Lung (tissue), 12 donors: ENCODE measurements around the gene KRT2. TPM values are rescaled to one million over a fixed set of nuclear protein-coding genes. Genes with fewer than 3 reads are reported as not detected.

Experiments used
- ATAC-seq: fragments of 200-7000 bp; cut with Tn5 transposase; one replicate; pipeline ENCODE4 v1.9.1; 2020; ENCODE audit warnings: moderate number of reproducible peaks; ENCODE audit not compliant: insufficient read depth, low FRiP score
- DNase-seq, 3 donors: peaks; one replicate each; pipeline ENCODE4 v3.0.0-alpha.2; 2013 to 2017
- H3K27ac ChIP-seq, 2 donors: one replicate each; pipeline ENCODE4 v1.5.1; 2013; ENCODE audit warnings: mild to moderate bottlenecking in 2 of 2, moderate library complexity in 2 of 2, control low read depth in 1 of 2, inconsistent platforms in 1 of 2, low read depth in 1 of 2, low read length in 1 of 2
- H3K27me3 ChIP-seq, 3 donors: one replicate each; pipeline ENCODE4 v1.5.1; 2013; ENCODE audit warnings: low read length in 2 of 3; ENCODE audit not compliant: control insufficient read depth in 3 of 3, insufficient read depth in 3 of 3
- H3K36me3 ChIP-seq, 4 donors: one replicate each; pipeline ENCODE4 v1.5.1; 2013; ENCODE audit warnings: low read length in 4 of 4, mild to moderate bottlenecking in 1 of 4, moderate library complexity in 1 of 4; ENCODE audit not compliant: control insufficient read depth in 4 of 4, insufficient read depth in 4 of 4
- H3K4me1 ChIP-seq, 5 donors: one replicate each; pipeline ENCODE4 v1.5.1; 2013; ENCODE audit warnings: low read length in 5 of 5, mild to moderate bottlenecking in 2 of 5, moderate library complexity in 1 of 5; ENCODE audit not compliant: control insufficient read depth in 5 of 5, insufficient read depth in 5 of 5
- H3K4me3 ChIP-seq: one replicate; pipeline ENCODE4 v1.5.1; 2013; ENCODE audit warnings: mild to moderate bottlenecking, control low read depth, moderate library complexity
- H3K9ac ChIP-seq, 2 donors: one replicate each; pipeline ENCODE4 v1.5.1; 2013; ENCODE audit warnings: low read length in 2 of 2, control low read depth in 1 of 2; ENCODE audit not compliant: insufficient read depth in 1 of 2
- H3K9me3 ChIP-seq, 4 donors: one replicate each; pipeline ENCODE4 v1.5.1; 2013; ENCODE audit warnings: low read length in 3 of 4, mild to moderate bottlenecking in 1 of 4, moderate library complexity in 1 of 4; ENCODE audit not compliant: control insufficient read depth in 4 of 4, insufficient read depth in 3 of 4
- CTCF ChIP-seq: IDR thresholded peaks from 2 replicates; pipeline ENCODE4 v1.5.1; 2012; ENCODE audit warnings: mild to moderate bottlenecking; ENCODE audit errors: control extremely low read depth, extremely low read depth
- WGBS, 2 donors: extraction: QIAGEN DNeasy Blood & Tissue Kit; methylation state at CpG; one replicate each; pipeline ENCODE4 v1.1.7; 2013; 5-methylcytosine and 5-hydroxymethylcytosine counted together
- polyA plus RNA-seq, 2 donors: library from polyadenylated mRNA; stranded (reverse); fragments of 200-250 nt; gene quantifications; one replicate each; pipeline ENCODE4 v1.2.1, GENCODE V29; 2013
- total RNA-seq, 2 donors: library from RNA; depleted of rRNA in 1 of 2; stranded (reverse); fragments of >200 nt in 1 of 2; gene quantifications; one replicate each; pipeline ENCODE4 v1.2.1, GENCODE V29; 2014 to 2021
- donor health status: control.
- donor health status: control.
- donor health status: Bipolar disorder and iron deficiency.
- donor health status: healthy.
- donor health status: DM: yes; HTN: yes; CAD: no.

KRT2 gene
- total and polyA plus RNA-seq, 4 donors: 0.03 TPM; not detected in 3

- peaks cover 0 to 7% (median 4%) of the 10 kb centered on the region in 3 donors for H3K27me3 ChIP-seq
- no peak overlapping the region for H3K4me3 ChIP-seq
- H3K27ac ChIP-seq: no peak overlapping the region
- 95 to 96% methylated on average over 9 of the region's 9 CpGs for WGBS, 2 donors
- DNase-seq: peak in 1 of 3 donors; percentile 3
- peaks cover 0 to 5% (median 0%) of the 10 kb centered on the region in 5 donors for H3K4me1 ChIP-seq
- no peak for TF ChIP-seq CTCF
- peaks cover 0 to 2% (median 0%) of the 10 kb centered on the region in 4 donors for H3K9me3 ChIP-seq
- no peak for ATAC-seq
- no peaks in the 10 kb centered on the region for H3K36me3 ChIP-seq
- H3K9ac ChIP-seq: no peak overlapping the region
Observed at GRCh38 chr12:52613384-52614030, 38.5 kb downstream of the KRT2 start.

- no peak overlapping the region for H3K9ac ChIP-seq
- TF ChIP-seq CTCF: no peak
- no peak for ATAC-seq
- 86 to 92% methylated on average over 5 of the region's 5 CpGs for WGBS, 2 donors
- H3K27me3 ChIP-seq: peaks cover 0 to 7% (median 3%) of the 10 kb centered on the region in 3 donors
- H3K4me1 ChIP-seq: peaks cover 0 to 5% (median 0%) of the 10 kb centered on the region in 5 donors
- no peak overlapping the region for H3K27ac ChIP-seq
- H3K9me3 ChIP-seq: peaks cover 0 to 2% (median 0%) of the 10 kb centered on the region in 4 donors
- no peak overlapping the region for H3K4me3 ChIP-seq
- no peaks in the 10 kb centered on the region for H3K36me3 ChIP-seq
- peak in 1 of 3 donors; percentile 4 for DNase-seq
Observed at GRCh38 chr12:52612431-52613383, 39.3 kb downstream of the KRT2 start.

GRCh38 chr12:52611080-52611468 is 40.9 kb downstream of the KRT2 start:
- no peaks in the 10 kb centered on the region for H3K36me3 ChIP-seq
- peaks cover 0 to 2% (median 0%) of the 10 kb centered on the region in 4 donors for H3K9me3 ChIP-seq
- ATAC-seq (no peak), DNase-seq (peak in 1 of 3 donors; percentile 2)
- H3K4me1 ChIP-seq: peaks cover 0 to 5% (median 0%) of the 10 kb centered on the region in 5 donors
- 94 to 95% methylated on average over 6 of the region's 6 CpGs for WGBS, 2 donors
- no peak for TF ChIP-seq CTCF
- H3K27ac ChIP-seq: no peak overlapping the region
- H3K9ac ChIP-seq: no peak overlapping the region
- H3K4me3 ChIP-seq: no peak overlapping the region
- peaks cover 0 to 8% (median 6%) of the 10 kb centered on the region in 3 donors for H3K27me3 ChIP-seq
